Dedifferentiated amniotic fluid mesenchymal stem cell (primary cell): ENCODE measurements around the gene SLC30A5.
"Not testable (repeated sequence)": the region's sequence is repeated elsewhere in the genome, so short reads cannot be mapped to it uniquely, and the experiment has no call there.

Experiments used
- DNase-seq: peaks from one replicate; pipeline ENCODE4 v3.0.0-alpha.2; 2016; ENCODE audit errors: extremely low spot score

SLC30A5 gene

DNA sequence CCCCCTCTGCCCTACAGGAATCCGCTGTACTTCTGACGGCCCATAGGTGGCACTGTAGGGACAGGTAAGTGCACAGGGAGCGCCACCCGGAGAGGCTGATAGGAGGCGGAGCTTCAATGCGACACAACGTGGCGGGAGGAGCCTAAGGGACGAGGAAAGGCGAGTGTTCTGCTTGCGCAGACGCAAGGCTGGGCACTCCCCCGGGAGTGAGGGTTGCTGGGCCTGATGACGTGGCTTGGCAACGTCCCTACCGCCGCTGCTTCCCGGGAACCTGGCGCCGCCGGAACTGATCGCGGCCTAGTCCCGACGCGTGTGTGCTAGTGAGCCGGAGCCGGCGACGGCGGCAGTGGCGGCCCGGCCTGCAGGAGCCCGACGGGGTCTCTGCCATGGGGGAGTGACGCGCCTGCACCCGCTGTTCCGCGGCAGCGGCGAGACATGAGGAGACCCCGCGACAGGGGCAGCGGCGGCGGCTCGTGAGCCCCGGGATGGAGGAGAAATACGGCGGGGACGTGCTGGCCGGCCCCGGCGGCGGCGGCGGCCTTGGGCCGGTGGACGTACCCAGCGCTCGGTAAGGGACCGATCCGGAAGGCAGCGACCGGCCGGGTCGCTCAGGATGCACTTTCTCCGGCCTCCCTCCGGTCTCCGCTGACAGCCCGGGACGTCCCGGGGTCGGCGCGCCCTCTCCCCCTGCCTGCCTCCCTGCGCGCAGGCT lies at the start of gene SLC30A5:
Gene SLC30A5 (plus strand): TSS at position 244 of the 712 bp plus-strand sequence. CDS start 242 bp downstream, at position 486.
- peak; percentile 100 for DNase-seq

DNA sequence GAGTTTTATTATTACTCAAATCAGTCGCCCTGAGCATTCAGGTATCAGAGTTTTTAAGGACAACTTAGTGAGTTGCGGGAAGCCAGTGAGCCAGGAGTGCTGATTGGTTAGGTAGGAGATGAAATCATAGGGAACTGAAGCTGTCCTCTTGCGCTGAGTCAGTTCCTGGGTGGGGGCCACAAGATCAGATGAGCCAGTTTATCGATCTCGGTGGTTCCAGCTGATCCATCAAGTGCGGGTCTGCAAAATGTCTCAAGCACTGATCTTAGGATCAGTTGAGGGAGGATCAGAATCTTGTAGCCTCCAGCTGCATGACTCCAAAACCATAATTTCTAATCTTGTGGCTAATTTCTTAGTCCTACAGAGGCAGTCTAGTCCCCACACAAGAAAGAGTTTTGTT lies 48.6 kb upstream of the SLC30A5 start:
- DNase-seq = not testable (repeated sequence)

DNA sequence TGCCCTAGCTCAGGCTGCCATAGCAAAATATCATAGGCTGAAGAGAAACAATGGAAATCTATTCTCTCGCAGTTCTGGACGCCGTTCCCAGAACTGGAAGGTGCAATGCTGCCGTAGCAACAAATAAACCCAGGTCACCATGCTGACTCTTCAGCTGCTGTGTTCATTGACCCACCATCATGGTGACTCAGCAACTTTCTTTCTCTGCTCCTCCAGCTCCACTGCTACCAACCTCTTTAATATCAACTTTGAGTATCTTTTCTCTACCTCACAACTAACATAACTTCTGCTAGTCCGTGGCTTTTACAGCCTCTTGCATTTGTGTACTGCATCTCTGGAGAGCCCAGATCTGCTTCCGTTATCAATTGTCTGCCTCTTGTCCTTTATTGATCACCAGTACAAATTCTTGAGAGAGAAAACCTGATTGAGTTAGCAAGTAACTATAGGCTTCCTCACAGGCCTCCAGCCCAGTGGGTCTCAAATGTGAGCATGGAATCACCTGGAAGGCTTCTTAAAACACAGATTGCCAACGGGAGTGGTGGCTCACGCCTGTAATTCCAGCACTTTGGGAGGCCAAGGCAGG lies 47.3 kb upstream of the SLC30A5 start:
- no peak for DNase-seq

DNA sequence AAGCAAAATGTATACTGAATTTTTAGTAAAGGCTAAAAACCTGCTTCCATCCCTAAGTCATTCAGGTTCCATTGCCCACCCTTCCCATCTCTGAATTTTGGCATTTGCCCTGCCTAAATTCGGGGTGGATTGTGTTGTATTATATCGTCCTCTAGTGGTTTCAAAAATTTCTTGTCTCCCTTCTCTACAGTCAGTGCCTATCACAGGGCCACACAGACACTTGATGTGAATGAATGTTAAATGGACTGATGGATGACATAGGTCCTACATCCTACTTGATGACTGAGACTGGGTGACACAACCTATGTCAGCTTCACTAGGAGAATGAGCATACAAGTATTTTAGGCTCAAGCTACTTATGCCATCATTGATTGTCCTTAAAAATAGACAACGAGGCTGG lies 45.6 kb upstream of the SLC30A5 start:
- DNase-seq = peak; percentile 18

DNA sequence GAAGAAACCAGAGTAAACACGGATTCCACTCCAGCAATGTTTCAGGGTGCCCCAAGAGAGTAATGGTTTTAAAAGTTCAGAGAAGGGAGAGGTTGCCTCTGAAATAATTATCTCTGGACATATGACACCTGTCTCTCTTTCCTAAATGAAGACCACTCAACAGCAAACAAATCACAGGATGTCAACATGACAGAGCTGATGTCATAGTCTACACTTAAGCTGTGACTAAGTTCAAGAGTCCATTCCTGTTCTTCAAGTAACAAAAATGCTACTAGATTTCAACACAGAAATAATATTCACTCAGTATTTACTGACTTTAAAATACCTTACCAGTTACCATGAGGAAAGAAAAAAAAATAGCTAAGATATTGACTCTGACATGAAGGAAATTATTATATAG lies 44.7 kb upstream of the SLC30A5 start:
- no peak for DNase-seq

DNA sequence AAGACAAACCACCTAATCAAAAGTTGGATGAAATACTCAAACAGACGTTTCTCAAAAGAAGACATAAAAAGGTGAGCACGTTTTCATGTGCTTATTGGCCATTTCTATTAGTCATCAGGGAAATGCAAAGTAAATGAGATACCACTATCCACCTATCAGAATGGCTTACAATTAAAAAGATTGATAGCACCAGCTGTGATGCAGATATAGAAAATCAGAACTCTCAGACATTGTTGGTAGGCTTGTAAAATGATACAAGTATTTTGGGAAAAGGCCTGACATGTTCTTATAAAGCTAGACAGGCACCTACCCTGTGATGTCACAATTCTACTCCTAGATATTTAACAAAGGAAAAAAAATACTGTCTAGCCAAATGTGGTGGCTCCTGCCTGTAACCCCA lies 44.0 kb upstream of the SLC30A5 start:
- DNase-seq = no peak

DNA sequence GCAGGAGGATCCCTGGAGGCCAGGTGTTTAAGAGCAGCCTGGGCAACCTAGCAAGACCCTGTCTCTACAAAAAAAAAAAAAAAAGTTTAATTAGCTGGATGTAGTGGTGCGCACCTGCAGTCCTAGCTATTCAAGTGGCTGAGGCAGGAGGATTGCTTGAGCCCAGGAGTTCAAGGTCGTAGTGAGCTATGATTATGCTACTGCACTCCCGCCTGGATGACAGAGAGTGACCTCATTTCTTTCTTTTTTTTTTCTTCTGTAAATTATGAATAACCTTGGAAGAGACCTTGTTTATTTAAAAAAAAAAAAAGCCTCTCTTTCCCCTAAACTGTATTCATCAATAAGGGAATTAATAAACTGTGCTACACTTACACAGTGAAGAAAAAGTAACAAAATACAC lies 43.6 kb upstream of the SLC30A5 start:
- no peak for DNase-seq

DNA sequence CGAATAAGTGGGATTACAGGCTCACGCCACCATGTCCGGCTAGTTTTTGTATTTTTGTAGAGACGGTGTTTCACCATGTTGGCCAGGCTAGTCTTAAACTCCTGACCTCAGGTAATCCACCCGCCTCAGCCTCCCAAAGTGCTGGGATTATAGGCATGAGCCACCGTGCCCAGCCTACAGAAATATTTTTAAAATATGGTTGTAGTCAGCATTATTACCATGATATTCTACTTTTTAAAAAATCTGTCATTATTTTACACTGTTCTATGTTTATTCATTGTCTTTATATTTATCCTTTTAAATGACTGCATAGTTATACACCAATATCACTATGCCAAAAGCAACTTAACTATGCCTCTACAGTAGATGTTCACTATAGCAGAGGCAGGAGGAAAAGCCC lies 41.6 kb upstream of the SLC30A5 start:
- DNase-seq = no peak

DNA sequence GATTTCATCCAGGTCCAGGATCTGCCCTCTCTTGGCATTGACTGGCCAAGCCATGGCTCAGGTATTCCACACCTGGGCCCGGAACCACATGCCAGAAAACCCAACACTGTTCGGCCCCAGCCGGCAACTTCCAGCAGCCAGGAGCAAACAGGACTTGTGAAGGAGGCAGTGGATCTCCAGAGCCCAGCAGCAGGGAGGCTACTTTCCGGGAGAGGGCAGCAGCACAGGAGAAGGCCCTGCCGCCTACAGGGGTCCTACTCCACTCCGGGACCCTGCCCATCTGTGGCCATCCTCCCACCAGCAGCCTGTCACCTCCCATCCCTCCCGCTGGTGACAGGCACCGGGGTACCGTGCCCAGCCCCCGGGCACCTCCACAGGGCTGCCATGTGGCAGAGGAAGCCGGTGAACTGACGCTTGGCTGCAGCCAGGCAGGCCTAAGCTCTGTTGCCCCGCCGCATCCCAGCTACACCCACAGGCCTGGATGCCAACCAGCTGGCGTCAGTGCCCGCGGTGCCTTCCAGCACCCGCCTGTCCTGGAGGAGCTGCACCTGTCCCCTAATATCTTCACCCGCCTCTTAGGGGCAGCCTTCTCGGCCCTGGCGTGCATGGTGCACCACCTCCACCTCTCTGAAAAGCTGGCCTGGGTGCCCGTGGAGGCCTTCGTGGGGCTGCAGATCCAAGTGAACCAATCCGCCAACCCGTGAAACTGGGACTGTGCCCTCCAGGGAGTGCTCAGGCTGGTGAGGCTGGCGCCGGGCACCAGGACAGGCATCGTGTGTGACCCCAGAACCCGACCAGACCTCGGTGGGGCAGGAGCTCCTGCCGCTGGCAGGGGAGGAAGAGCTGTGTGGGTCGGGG lies 18.9 kb upstream of the SLC30A5 start:
- no peak for DNase-seq

DNA sequence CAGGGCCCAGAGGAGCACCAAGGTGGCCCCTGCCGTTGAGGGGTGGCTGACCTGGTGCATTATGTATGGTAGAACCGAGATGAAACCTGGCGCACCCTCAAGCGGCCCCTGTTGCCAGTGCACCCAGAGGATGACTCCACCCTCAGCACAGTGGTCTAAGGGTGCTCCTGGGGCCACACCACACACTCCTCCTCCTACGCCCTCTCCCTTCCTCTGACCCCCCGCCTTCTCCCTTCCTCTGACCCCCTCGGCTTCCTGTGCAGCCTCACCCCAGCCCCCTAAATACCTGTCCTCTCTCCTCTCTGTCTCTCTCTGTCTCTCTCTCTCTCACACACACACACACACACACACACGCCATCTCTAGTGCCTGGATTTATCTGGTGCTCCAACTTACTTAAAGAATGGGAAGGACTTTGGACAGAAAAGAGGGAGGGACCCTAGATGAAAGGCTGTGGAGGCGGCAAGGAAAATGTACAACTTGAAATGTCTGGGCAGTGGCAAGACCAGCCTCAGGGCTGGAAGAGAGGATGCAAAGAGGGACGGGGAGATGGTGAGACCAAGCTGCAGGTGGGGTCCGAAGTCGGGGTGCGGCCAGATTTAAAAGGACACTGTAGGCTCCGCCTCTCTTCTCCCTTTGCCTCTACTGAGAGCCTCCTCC lies 18.2 kb upstream of the SLC30A5 start:
- DNase-seq = no peak

DNA sequence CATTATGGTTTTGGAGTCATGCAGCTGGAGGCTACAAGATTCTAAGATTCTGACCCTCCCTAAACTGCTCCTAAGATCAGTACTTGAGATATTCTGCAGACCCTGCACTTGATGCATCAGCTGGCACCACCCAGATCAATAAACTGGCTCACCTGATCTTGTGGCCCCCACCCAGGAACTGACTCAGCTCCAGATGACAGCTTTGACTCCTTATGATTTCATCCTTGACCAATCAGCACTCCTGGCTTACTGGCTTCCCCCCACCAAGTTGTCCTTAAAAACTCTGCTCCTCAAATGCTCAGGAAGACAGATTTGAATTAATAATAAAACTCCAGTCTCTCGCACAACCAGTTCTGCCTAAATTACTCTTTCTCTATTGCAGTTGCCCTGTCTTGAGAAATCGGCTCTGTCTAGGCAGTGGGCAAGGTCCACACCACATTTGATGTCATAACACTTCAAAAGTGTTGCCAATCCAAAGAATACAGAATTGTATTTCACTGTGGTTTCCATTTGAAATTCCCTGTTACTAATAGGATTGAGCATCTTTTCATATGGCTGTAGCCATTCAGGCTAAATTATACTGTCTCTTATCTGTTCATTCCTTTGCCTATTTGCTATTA lies 14.8 kb upstream of the SLC30A5 start:
- no peak for DNase-seq

DNA sequence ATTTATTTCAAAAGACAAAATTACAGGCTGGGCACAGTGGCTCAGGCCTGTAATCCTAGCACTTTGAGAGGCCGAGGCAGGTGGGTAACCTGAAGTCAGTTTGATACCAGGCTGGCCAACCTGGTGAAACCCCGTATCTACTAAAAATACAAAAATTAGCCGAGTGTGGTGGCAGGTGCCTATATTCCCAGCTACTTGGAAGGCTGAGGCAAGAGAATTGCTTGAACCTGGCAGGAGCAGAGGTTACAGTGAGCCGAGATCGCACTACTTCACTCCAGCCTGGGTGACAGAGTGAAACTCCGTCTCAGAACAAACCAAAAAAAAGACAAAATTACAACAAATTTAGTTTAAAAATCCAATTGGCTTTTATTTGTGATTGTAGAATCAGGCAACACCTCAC lies 14.3 kb upstream of the SLC30A5 start:
- no peak for DNase-seq

DNA sequence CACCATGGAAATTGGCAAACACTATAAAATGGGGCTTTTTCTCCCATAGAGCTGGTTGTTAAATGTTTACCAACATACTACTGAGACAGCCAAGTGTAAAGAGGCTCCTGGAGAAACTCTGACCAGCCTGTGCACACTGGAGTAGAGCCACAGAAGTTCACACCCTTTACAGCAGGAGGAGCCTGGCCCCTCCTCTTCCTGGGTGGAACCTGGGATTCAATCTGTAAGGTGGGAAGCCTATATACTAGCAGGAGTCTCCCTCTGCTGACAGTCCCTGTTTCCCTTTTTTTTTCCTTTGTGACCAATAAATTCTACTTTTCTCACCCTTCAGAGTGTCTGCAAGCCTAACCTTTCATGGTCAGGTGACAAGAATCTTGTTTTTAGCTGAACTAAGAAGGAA lies 10.4 kb upstream of the SLC30A5 start:
- no peak for DNase-seq

DNA sequence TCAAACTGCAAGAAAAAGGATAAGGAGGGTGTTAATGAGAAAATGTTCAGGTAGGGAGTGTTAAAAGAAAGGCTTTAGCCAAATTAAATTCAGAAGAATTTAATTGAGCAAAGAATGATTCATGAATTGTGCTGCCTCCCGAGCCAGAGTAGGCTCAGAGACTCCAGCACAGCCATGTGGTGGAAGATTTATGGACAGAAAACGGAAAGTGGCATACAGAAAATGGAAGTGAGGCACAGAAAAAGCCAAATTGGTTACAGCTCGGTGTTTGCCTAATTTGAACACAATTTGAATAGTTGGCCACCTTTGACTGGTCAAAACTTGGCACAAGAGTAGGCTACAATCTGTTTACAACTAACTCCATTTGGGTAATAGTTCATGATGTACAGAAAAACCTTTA lies 9.6 kb upstream of the SLC30A5 start:
- no peak for DNase-seq

DNA sequence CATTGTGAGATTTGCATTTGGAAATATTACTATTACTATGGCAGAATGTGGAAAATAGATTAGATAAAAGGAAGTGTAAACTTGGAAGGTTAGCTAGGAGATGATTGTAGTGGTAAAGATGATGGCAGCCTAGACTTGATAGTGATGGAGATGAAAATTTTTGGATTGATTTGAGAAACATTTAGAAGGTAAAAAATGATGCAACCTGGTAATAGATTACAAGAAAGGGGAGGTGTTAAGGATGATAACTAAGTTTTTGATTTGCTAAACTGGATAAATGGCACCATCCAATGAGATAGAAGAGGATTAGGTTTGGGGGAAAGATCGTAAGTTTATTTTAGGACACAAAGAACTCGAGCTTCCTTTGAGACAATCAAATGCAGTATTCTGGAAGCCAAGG lies 8.9 kb upstream of the SLC30A5 start:
- DNase-seq = no peak

DNA sequence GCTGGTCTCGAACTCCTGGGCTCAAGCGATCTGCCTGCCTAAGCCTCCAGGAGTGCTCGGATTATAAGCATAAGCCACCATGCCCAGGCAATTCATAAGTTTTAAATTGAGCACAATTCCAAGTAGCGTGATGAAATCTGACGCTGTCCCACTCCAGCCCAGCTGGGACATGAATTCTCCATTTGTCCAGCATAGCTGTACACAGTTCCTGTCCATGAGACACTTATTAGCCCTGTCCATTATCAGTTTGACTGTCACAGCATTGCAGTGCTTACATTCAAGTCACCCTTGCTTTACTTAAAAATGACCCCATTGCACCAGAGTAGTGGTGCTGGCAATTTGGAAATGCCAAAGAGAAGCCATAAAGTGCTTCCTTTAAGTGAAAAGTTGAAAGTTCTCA lies 7.6 kb upstream of the SLC30A5 start:
- no peak for DNase-seq

DNA sequence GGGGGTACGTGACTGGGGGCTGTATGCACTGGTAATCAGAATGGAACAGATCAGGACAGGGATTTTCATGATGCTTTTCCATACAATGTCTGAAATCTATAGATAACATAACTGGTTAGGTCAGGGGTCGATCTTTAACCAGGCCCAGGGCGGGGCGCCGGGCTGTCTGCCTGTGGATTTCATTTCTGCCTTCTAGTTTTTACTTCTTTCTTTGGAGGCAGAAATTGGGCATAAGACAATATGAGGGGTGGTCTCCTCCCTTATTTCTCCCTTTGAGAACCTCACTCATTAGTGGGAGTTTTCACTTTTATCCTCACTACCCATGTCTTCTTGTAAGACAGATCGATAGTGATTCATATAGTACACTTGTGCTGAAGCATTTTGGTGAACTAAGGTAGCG lies 5.8 kb upstream of the SLC30A5 start:
- not testable (repeated sequence) for DNase-seq

DNA sequence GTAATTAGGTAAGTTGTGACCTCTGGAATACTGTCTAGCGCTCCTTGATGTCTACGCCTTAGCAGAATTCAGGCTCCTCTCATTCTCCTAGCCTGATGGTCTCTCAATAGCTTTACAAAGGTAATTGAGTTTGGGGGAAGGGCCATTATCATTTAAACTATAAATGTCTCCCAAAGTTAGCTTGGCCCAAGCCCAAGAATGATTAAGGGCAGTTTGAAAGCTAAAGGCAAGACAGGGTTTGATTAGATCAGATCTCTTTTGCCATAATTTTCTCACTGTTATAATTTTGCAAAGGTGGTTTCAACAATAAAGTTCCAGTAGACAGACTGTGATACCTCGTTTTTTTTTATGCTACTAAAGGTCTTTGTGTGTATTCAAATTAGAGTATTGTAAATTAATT lies 3.7 kb upstream of the SLC30A5 start:
- DNase-seq = no peak

DNA sequence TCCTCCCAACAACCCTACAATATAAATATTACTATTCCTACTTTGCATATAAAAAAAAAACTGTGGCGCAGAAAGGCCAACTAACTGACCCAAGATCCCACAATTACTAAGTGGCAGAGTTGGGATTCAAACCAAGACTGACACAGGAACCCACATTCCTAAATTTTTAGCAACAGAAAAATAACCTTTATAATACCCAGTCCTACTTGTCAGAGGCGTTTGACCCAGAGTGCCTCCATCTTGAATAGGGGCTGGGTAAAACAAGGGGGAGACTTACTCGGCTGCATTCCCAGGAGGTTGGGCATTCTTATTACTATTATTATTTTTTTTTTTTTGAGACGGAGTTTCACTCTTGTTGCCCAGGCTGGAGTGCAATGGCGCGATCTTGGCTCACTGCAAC lies 2.0 kb upstream of the SLC30A5 start:
- DNase-seq = no peak

DNA sequence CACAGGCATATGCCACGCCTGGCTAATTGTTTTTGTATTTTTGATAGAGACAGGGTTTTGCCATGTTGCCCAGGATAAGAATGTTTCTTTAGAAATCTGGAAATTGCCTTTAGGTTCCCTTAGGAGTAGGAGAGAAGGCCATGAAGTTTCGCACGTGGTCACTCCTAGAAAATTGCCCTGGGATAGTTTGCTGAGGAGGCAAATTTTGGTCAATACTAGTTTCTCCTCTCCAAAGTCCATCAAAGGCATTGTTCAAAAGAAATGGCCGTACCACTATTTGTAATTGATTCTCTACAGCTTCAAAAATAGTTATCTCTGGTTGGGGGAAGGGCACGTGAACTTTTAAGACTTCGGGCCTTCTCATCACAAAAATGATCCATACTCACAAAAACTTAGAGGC lies 845 bp upstream of the SLC30A5 start:
- DNase-seq = no peak

DNA sequence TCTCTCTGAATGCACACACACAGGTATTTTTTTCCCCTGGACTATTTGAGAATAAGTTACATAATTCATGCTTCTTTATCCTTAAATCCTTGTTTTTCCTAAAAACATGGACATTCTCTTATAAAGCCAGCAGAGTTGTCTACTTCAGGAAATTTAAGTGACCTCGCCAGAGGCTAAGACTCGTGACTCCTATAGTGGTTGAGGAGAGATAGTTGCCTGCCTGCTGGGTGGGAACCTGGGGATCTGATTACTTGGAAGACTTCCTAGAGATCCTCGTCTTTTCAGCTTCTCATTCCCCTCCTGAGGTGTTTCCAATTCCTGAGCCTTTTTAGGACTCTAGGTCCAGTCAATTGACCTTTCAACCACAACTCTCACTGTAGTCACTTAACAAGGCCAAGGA lies 5.5 kb downstream of the SLC30A5 start:
- DNase-seq = no peak

DNA sequence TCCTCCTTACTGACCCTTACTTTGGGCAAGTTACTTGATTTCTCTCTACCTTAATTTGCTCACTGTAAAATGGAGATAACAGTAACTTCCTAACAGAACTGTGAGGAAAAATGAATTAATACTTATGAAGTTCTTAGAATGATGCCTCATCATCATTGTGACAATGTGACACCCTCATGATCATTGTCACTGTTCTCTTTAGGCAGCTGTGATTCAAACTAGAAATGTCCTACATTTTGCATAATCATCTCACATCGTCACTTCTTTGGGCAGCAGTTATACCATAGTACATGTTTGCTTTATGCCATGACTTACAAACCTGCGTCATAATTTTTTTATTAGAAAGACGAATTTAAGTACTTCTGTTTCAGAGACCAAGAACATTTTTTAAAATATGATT lies 9.7 kb downstream of the SLC30A5 start:
- no peak for DNase-seq
